ENCODE results near the gene FILIP1L. TPM values are rescaled to one million over a fixed set of nuclear protein-coding genes. Genes with fewer than 3 reads are reported as not detected.

FILIP1L gene
- total RNA-seq, 1 experiment from 2014 or later = 0.07 TPM

DNA sequence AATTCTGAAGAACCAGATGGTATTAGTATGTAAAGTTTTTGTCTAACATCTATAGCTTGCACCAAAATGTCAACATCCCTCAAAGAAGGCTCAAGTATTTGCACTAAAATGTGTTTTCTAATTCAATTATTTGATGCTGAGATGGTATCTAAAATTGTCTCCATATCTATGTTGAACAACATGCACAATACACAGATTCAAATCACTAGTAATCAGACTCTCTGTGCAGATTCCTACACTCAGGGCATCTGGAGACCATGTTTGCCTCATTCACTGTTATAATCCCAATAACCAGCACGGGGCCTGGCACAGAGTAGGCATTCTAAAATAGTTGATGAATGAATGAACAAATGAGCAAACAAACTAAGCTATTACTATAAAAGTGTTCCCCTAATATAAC lies 2.6 kb downstream of the FILIP1L start:
- H3T11ph ChIP-seq (ENCODE audit: low read length) = no peak overlapping the region
- no peak overlapping the region for H3K9ac ChIP-seq (ENCODE audit: extremely low read depth, insufficient read length, low read length)
- WGBS (ENCODE audit: extremely low coverage, insufficient read length, low lambda C conversion rate) = no CpG with 5 or more reads among the region's 1 CpG
- no peaks in the 10 kb centered on the region for H4K20me1 ChIP-seq (ENCODE audit: control insufficient read depth, insufficient read depth, insufficient read length)
- no peak overlapping the region for H3K4me3 Mint-ChIP-seq
- no peak overlapping the region for H2BK12ac ChIP-seq (ENCODE audit: insufficient read length, low read depth, low read length)
- H3K4ac ChIP-seq (ENCODE audit: low read depth, low read length) = no peak overlapping the region
- no peaks in the 10 kb centered on the region for H3K79me2 ChIP-seq (ENCODE audit: insufficient read depth, low read length)
- H3K27me3 ChIP-seq (ENCODE audit: insufficient read depth, low read length) = no peaks in the 10 kb centered on the region
- H3K23ac ChIP-seq (ENCODE audit: insufficient read length, low read depth, low read length) = no peak overlapping the region
- no peak overlapping the region for H2BK15ac ChIP-seq (ENCODE audit: low read depth, low read length)
- no peak overlapping the region for H2BK20ac ChIP-seq (ENCODE audit: low read depth, low read length, poor library complexity, severe bottlenecking)
- H2BK120ac ChIP-seq (ENCODE audit: low read depth, low read length, poor library complexity, severe bottlenecking) = no peak overlapping the region
- no peak overlapping the region for H3K18ac ChIP-seq (ENCODE audit: insufficient read length, low read depth, low read length)
- no peaks in the 10 kb centered on the region for H3K23me2 ChIP-seq (ENCODE audit: insufficient read length, low read depth, low read length, poor library complexity, severe bottlenecking)
- H3K9me3 ChIP-seq (ENCODE audit: control insufficient read depth, low read depth, low read length) = no peaks in the 10 kb centered on the region
- H2AFZ ChIP-seq (ENCODE audit: low read length) = no peak overlapping the region
- H3K9me3 Mint-ChIP-seq = peaks cover 0 to 3% of the 10 kb centered on the region in 2 experiments; a peak in 1 of 5 replicates
- H3K27me3 Mint-ChIP-seq (ENCODE audit: low read depth) = no peaks in the 10 kb centered on the region
- no peak overlapping the region for H2AK5ac ChIP-seq (ENCODE audit: insufficient read length, low read length)
- peaks cover 0 to 4% (median 0%) of the 10 kb centered on the region in 3 experiments; a peak in 1 of 7 replicates for H3K36me3 Mint-ChIP-seq (ENCODE audit: insufficient read depth in 1 of 3, low read depth in 3 of 3)
- H3K27ac Mint-ChIP-seq = no peak overlapping the region
- DNase-seq = no peak
- H3K4me1 Mint-ChIP-seq = no peaks in the 10 kb centered on the region
- H4K91ac ChIP-seq (ENCODE audit: insufficient read length, low read depth, low read length) = no peak overlapping the region
- no peak overlapping the region for H3K14ac ChIP-seq (ENCODE audit: insufficient read depth, low read length)
- no peaks in the 10 kb centered on the region for H3K4me1 ChIP-seq (ENCODE audit: insufficient read depth, low read length)
- H2BK5ac ChIP-seq (ENCODE audit: insufficient read length, low read length) = no peak overlapping the region
- no peak overlapping the region for H4K5ac ChIP-seq (ENCODE audit: insufficient read length, low read depth, low read length)
- H4K8ac ChIP-seq (replicated peaks; ENCODE audit: insufficient read length, low read depth, low read length) = no peak overlapping the region
- no peaks in the 10 kb centered on the region for H3K79me1 ChIP-seq (ENCODE audit: insufficient read depth, low read depth, low read length, poor library complexity, severe bottlenecking)
- H3K4me2 ChIP-seq (ENCODE audit: insufficient read depth, insufficient read length, low read length) = no peak overlapping the region
- H3K56ac ChIP-seq (ENCODE audit: insufficient read length, low read depth, low read length) = no peak overlapping the region
- TF ChIP-seq, protein P1, sequence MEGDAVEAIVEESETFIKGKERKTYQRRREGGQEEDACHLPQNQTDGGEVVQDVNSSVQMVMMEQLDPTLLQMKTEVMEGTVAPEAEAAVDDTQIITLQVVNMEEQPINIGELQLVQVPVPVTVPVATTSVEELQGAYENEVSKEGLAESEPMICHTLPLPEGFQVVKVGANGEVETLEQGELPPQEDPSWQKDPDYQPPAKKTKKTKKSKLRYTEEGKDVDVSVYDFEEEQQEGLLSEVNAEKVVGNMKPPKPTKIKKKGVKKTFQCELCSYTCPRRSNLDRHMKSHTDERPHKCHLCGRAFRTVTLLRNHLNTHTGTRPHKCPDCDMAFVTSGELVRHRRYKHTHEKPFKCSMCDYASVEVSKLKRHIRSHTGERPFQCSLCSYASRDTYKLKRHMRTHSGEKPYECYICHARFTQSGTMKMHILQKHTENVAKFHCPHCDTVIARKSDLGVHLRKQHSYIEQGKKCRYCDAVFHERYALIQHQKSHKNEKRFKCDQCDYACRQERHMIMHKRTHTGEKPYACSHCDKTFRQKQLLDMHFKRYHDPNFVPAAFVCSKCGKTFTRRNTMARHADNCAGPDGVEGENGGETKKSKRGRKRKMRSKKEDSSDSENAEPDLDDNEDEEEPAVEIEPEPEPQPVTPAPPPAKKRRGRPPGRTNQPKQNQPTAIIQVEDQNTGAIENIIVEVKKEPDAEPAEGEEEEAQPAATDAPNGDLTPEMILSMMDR (conservative IDR thresholded peaks at IDR 0.05) = no peak
- no peak overlapping the region for H3K27ac ChIP-seq (ENCODE audit: insufficient read length, low read depth, low read length)
